Loucy (cell line): ENCODE data around the gene FBXW8.

Source experiments
- CTCF ChIP-seq: fragments of 200-600 bp; sonication (generic); conservative IDR thresholded peaks from 2 replicates; pipeline ENCODE4 v1.5.1; 2014; ENCODE audit warnings: mild to moderate bottlenecking, antibody characterized with exemption, low read length
- EZH2phosphoT487 ChIP-seq: fragments of 200-600 bp; IDR thresholded peaks from 2 replicates; pipeline ENCODE4 v1.6.1; 2018; ENCODE audit warnings: antibody characterized with exemption, mild to moderate bottlenecking, moderate library complexity, borderline replicate concordance

DNA sequence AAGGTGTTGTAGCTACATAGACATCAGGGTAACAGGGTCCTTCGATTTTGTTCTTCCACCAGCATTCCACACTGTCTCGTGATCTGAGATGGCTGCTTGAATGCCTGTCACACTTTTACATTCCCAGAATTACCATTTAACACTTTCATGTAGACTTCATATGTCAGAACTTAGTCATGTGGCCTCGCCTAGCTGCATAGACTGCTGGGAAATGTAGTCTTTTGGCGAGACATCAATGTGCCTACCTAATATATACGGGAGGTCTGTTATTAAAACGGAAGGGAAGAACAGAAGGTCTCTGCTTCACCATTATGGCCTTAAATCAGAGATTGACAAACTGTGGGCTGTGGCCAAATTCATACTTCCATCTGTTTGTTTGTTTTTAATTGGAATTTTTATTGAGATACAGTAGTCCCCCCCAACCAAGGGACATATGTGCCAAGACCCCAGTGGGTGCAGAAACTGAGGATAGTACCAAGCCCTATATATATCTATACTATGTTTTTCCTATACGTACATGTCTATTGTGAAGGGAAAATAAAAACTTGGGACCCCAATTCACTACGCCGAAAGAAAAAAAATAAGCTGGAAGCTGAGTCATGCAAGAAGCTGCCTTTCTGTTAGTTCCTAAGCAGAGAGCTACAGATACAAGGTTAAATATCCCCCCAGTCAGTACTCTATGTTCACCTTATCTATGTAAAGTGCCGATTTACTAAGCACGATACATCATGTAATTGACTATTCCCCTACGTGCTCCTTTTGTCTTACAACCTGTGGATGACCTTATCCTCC, 18.2 kb upstream of the FBXW8 start:
- TF ChIP-seq CTCF: no peak
- no peak for TF ChIP-seq EZH2phosphoT487
